ENCODE results near the gene FAM227B.

FAM227B gene

DNA sequence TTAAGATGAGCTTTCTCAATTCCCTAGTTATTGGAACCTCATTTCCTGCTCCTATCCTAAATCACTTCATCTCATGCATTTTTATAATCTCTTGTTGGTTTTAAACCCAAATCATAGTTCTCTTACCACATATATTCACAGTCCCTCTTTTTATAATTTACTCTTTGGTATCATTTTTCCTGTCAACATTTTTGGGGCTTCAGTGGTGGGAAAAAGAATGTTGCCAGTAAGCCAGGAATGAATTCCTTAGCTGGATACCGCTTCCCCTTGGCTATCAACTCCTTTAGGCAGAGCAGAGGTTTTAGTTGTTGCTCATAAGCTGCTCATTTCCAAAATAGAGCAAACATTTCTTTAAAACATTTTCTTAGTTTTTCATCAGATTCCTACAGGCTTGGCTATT, 338.3 kb downstream of the FAM227B start:
- DNase-seq, result no peak

DNA sequence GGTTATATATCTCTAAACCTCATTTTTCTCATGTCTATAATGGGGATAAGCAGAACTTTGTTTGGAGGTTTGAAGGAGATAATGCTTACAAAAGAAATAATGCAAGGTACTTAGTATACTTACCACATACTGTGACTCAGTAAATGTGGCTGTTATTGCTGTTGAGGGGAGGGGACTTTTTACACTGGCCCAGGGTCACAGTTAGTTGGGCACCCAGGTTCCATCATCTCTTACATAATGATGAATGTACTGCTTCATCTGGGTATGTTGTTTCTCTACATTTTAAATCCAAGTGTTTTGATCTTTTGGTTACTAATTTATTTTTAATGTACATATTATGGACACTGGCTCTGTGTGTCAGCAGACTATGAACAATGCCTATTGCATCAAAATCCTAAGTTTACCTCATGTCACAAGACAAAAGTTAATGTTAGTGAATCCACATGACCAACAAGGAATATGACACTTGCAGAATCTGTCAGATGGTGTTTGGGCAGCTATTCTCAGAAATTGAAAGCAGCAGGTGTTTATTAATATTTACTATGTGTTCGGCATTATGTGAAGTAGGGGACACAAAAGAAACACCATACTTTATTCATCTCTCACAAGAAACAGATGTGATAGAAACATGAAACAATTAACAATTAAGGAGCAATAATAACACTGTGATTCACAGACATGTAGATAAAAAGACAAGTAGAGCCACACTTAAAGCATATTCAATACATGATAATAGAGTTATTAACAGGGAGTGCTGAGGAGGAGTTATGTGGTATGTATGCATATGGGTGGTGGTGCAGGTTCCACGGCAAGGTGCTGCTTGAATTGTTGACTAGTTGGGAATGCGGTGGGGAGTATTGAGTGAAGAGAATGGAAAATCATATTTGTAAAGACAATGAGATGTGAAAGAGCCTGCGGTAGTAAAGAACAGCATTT, 340.8 kb downstream of the FAM227B start:
- DNase-seq, result no peak

DNA sequence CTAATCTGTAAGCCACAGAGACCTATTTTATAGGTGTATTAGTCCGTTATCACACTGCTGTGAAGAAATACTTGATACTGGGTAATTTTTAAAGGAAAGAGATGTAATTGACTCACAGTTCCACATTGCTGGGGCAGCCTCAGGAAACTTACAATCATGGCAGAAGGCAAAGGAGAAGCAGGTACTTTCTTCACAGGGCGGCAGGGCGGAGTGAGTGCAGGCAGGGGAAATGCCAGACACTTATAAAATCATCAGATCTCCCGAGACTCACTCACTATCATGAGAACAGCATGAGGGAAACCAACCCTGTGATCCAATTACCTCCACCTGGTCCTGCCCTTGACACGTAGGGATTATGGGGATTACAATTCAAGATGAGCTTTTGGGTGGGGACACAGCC, 341.9 kb downstream of the FAM227B start:
- DNase-seq, result no peak
